AG10803 (cell line): Measurements from ENCODE around the gene ZMAT1.
"Not testable (repeated sequence)": the region's sequence is repeated elsewhere in the genome, so short reads cannot be mapped to it uniquely, and the experiment has no call there.

ENCODE experiments used
- DNase-seq: peaks from one replicate; pipeline ENCODE4 v3.0.0; 2010; ENCODE audit warnings: low read depth
- H3K4me3 ChIP-seq: 2 replicates; pipeline ENCODE4 v1.5.1; 2011; ENCODE audit warnings: mild to moderate bottlenecking, low read length, control low read depth
- CTCF ChIP-seq: conservative IDR thresholded peaks from 2 replicates; pipeline ENCODE4 v1.5.1; 2011; ENCODE audit warnings: mild to moderate bottlenecking, low read length, control low read depth, inconsistent platforms

ZMAT1 gene

DNA sequence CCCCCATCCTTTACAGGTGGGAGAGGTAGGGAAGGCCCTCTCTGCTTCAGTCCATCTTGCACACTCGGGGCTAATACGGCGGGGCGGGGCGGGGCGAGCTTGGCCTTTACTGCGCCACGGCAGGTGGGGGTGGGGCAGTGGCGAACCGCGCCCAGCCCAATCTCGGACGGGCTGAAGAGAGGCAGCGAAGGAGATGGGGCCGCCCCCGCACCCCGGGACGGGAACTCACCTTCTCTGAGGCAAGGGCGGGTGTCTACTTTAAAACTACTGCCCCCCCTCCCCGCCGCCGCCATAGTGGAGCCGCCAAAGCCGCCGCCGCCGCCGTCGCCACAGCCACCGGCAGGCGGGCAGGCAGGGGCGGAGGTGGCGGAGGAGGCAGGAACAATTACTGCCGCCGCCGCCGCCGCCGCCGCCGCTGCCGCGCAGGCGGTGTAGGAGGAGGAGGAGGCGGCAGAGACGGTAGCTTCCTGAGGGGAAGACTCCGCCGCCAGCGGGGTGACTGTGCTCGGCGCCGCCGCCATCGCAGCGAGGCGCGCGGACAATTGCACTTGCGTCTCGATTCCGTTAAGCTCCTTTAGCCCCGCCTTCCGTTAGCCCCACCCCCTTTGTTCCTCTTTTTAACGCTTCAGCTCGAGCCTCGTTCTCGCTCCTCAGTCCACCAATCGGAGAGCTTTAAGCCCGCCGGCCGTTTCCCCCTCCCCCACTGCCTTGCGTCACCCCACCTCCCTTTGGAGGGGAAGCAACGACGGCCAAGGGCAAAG lies at the start of gene ZMAT1:
ZMAT1 (minus strand) TSS at position 540 of the 761 bp plus-strand sequence; CDS start at position 521, 19 bp downstream.
- DNase-seq = peak; percentile 89
- peak within 1 kb of the TSS; percentile 56 for H3K4me3 ChIP-seq
- TF ChIP-seq CTCF = no peak

DNA sequence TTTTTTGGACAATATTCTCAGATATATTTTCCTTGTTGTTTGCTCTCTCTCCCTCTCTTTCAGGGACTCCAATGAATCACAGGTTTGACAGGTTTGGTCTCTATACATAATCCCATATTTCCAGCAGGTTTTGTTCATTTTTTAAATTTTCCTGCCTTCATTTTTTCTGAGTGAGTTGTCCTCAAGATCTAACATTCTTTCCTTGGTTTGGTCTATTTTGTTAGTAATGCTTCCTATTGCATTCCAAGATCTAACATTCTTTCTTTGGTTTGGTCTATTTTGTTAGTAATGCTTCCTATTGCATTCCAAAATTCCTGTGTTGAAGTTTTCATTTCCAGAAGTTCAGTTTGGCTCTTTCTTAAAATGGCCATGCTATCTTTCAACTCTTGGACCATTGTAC lies 45.3 kb upstream of the ZMAT1 start:
- DNase-seq = peak; percentile 52
- TF ChIP-seq CTCF = no peak
- no peak overlapping the region for H3K4me3 ChIP-seq

DNA sequence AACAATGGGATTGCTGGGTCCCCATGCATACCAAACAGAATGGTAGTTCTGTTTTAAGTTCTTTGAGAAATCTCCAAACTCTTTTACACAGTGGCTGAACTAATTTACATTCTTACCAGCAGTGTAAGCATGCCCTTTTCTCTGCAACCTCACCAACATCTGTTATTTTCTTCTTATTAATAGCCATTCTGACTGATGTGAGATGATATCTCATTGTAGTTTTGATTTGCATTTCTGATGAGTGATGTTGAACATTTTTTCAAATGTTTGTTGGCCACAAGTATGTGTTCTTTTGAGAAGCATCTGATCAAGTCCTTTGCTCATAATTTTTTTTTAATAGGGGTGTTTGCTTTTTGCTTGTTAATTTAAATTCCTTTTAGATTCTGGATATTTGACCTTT lies 41.2 kb upstream of the ZMAT1 start:
- DNase-seq = peak; percentile 63
- H3K4me3 ChIP-seq = no peak overlapping the region

DNA sequence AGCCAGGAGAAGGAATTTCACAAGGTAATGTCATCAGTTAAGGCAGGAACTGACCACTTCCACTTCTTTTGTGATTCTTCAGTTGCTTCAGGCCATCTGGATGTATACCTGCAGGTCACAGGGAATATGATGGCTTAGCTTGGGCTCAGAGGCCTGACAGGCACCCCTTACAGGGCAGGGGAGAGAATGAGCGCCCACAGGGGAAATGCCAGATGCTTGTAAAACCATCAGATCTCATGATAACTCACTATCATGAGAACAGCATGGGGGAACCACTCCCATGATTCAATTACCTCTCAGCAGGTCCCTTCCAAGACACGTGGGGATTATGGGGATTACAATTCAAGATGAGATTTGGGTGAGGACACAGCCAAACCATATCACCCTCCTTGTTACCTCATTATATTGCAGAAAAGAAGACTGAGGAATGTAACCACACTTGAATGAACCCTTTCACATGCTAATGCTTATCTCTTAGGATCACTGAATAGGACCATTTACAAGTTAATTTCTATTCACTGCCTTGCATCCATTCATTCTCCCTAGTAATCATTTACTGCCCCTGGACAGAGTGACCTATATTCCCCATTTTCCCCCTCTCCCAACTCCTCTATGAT lies 33.2 kb upstream of the ZMAT1 start:
- H3K4me3 ChIP-seq, DNase-seq: not testable (repeated sequence)

More for the DNA sequence above, 41.2 kb upstream of the ZMAT1 start:
- no peak for TF ChIP-seq CTCF

DNA sequence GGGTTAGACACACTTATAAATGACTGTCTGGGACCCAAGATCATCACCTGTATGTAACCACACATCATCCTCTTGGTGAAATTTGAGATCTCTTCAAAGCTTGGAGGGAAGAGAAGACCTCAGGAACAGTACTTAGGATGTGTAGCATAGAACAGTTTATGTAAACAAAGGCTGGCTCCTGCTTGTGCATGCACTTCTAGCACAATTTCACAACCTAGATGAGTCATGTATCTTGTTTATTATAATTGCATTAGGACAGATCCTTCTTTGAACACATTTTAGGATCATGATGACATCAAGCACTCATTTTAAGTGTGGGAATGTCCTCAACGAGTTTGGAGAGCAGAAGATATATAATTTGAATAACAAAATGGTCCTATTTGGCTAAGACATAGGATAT lies 26.3 kb upstream of the ZMAT1 start:
- no peak overlapping the region for H3K4me3 ChIP-seq
- DNase-seq = peak; percentile 35
- no peak for TF ChIP-seq CTCF

GRCh38 chrX:101957174-101957573 lies 25.3 kb upstream of the ZMAT1 start:
- no peak for DNase-seq
- TF ChIP-seq CTCF = no peak
- no peak overlapping the region for H3K4me3 ChIP-seq

- no peak overlapping the region for H3K4me3 ChIP-seq
- no peak for TF ChIP-seq CTCF
Observed at GRCh38 chrX:101956556-101956955, 24.7 kb upstream of the ZMAT1 start.

More at GRCh38 chrX:101956556-101956955, 24.7 kb upstream of the ZMAT1 start:
- no peak for DNase-seq
